OCI-LY7 (cell line): ENCODE results near the gene CHPT1. TPM values are rescaled to one million over a fixed set of nuclear protein-coding genes. Genes with fewer than 3 reads are reported as not detected.
A peak's percentile ranks its signal among the peaks of the same experiment; 100 is the strongest.

Source experiments
- BruUV-seq: library from RNA; stranded (reverse); fragments of 400-500 nt; replicated peaks from 2 replicates; lab custom pipeline; 2021; lab: Mats Ljungman, UMichigan
- CTCF ChIA-PET: fragments of 300-600 bp; sonication (Branson Sonifier 250); formaldehyde crosslinking; loops from one replicate; lab custom pipeline; 2022; ENCODE audit warnings: antibody characterized with exemption; ENCODE audit not compliant: unreplicated experiment; lab: Charles Lee
- POLR2A ChIA-PET: fragments of 300-600 bp; sonication (Branson Sonifier 250); formaldehyde crosslinking; loops from one replicate; lab custom pipeline; 2022; ENCODE audit warnings: antibody characterized with exemption; lab: Charles Lee
- DNase-seq: peaks from one replicate; pipeline ENCODE4 v3.0.0-alpha.2; 2015; ENCODE audit warnings: low spot score
- H2AFZ ChIP-seq: fragments of 200-600 bp; sonication (generic), shearing (Covaris generic); 2 replicates; pipeline ENCODE4 v1.6.1; 2014; ENCODE audit warnings: mild to moderate bottlenecking, antibody characterized with exemption, low read length, moderate library complexity
- H3K27ac ChIP-seq: fragments of 200-600 bp; sonication (generic); 2 replicates; pipeline ENCODE4 v1.5.1; 2014; ENCODE audit warnings: mixed run types, low read depth, mild to moderate bottlenecking, moderate library complexity, low read length, inconsistent platforms; ENCODE audit not compliant: poor library complexity, severe bottlenecking
- H3K36me3 ChIP-seq: fragments of 200-600 bp; sonication (generic); 2 replicates; pipeline ENCODE4 v1.6.1; 2014; ENCODE audit warnings: mild to moderate bottlenecking, antibody characterized with exemption, low read length, moderate library complexity, mixed read lengths; ENCODE audit not compliant: insufficient read depth
- H3K4me1 ChIP-seq: fragments of 200-600 bp; sonication (generic); 2 replicates; pipeline ENCODE4 v1.5.1; 2014; ENCODE audit warnings: mild to moderate bottlenecking, low read length; ENCODE audit not compliant: insufficient read depth, poor library complexity, severe bottlenecking
- H3K4me2 ChIP-seq: fragments of 200-600 bp; sonication (generic); 2 replicates; pipeline ENCODE4 v1.6.1; 2014; ENCODE audit warnings: mild to moderate bottlenecking, low read length
- H3K4me3 ChIP-seq: fragments of 200-600 bp; sonication (generic); 2 replicates; pipeline ENCODE4 v1.5.1; 2014; ENCODE audit warnings: mild to moderate bottlenecking, low read depth, low read length; ENCODE audit not compliant: poor library complexity, severe bottlenecking
- H3K79me2 ChIP-seq: fragments of 200-600 bp; sonication (generic); 2 replicates; pipeline ENCODE4 v1.6.1; 2016; ENCODE audit warnings: low read depth, mild to moderate bottlenecking, low read length, moderate library complexity, mixed read lengths; ENCODE audit not compliant: insufficient read depth
- H3K9me2 ChIP-seq: fragments of 200-600 bp; sonication (generic); 2 replicates; pipeline ENCODE4 v1.6.1; 2016; ENCODE audit warnings: mild to moderate bottlenecking, low read length, mixed read lengths; ENCODE audit not compliant: insufficient read depth
- H3K9me3 ChIP-seq: fragments of 200-600 bp; sonication (generic); 2 replicates; pipeline ENCODE4 v1.6.1; 2014; ENCODE audit warnings: mild to moderate bottlenecking, mixed run types, low read length, mixed read lengths
- H4K20me1 ChIP-seq: fragments of 200-600 bp; sonication (generic); 2 replicates; pipeline ENCODE4 v1.6.1; 2014; ENCODE audit warnings: mild to moderate bottlenecking, antibody characterized with exemption, low read length, moderate library complexity, mixed read lengths; ENCODE audit not compliant: insufficient read depth
- EZH2phosphoT487 ChIP-seq: fragments of 200-600 bp; sonication (generic); IDR thresholded peaks from 2 replicates; pipeline ENCODE4 v1.6.1; 2018; ENCODE audit warnings: low read depth, borderline replicate concordance, mild to moderate bottlenecking, mixed run types, antibody characterized with exemption, low read length, moderate library complexity, mixed read lengths
- intact Hi-C: fragments of 100-400 bp; cut with micrococcal nuclease; formaldehyde crosslinking; loops from one replicate; pipeline ENCODE4 v1.10.0; 2022; ENCODE audit not compliant: unreplicated experiment
- total RNA-seq, 2 experiments: library from RNA; depleted of rRNA in 1 of 2; stranded (reverse); fragments of >200 nt in 1 of 2; shearing (Covaris generic) in 1 of 2; gene quantifications; 2 replicates each; pipeline ENCODE4 v1.2.3, GENCODE V29; 2014 to 2022
- TF ChIP-seq, protein P1 (sequence below): fragments of 200-600 bp; sonication (generic); conservative IDR thresholded peaks from 2 replicates; pipeline ENCODE4 v1.5.1; 2014; ENCODE audit warnings: mild to moderate bottlenecking, antibody characterized with exemption, low read length, moderate library complexity, mixed read lengths

CHPT1 gene
- total RNA-seq, 2 experiments from 2014 or later, result 44.3 to 56.6 TPM

GRCh38 chr12:101743724-101744472, 46.5 kb downstream of the CHPT1 start:
- DNase-seq, result peak; percentile 93
- Histone ChIP-seq H3K79me2 (no peaks in the 10 kb centered on the region), H2AFZ (peak overlapping the region; percentile 13; the same call in 1 of the 2 replicates), H3K27ac (peak overlapping the region; percentile 95), H3K36me3 (peaks cover 58% of the 10 kb centered on the region), H3K9me2 (no peaks in the 10 kb centered on the region), H3K9me3 (no peaks in the 10 kb centered on the region), H3K4me1 (peaks cover 66% of the 10 kb centered on the region), H4K20me1 (no peaks in the 10 kb centered on the region), H3K4me2 (peak overlapping the region; percentile 67), H3K4me3 (peak overlapping the region; percentile 47)
- intact Hi-C loops, result loop anchor here (1.0 to 10.0 kb wide), 7 partner anchors 28 to 252 kb away; no protein-coding TSS in a partner anchor
- ChIA-PET CTCF (interaction anchor here (0.6 to 1.5 kb wide), 5 partner anchors 14 to 84 kb away, joined by 3 to 11 read pairs (median 3); no protein-coding TSS in a partner anchor), POLR2A (interaction anchor here (0.5 to 2.6 kb wide), 15 partner anchors 9 to 337 kb away, joined by 3 to 13 read pairs (median 4); no protein-coding TSS in a partner anchor)
- TSS peak; percentile 71 for BruUV-seq
- TF ChIP-seq, protein P1, sequence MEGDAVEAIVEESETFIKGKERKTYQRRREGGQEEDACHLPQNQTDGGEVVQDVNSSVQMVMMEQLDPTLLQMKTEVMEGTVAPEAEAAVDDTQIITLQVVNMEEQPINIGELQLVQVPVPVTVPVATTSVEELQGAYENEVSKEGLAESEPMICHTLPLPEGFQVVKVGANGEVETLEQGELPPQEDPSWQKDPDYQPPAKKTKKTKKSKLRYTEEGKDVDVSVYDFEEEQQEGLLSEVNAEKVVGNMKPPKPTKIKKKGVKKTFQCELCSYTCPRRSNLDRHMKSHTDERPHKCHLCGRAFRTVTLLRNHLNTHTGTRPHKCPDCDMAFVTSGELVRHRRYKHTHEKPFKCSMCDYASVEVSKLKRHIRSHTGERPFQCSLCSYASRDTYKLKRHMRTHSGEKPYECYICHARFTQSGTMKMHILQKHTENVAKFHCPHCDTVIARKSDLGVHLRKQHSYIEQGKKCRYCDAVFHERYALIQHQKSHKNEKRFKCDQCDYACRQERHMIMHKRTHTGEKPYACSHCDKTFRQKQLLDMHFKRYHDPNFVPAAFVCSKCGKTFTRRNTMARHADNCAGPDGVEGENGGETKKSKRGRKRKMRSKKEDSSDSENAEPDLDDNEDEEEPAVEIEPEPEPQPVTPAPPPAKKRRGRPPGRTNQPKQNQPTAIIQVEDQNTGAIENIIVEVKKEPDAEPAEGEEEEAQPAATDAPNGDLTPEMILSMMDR, result peak; percentile 79
- TF ChIP-seq EZH2phosphoT487, result no peak

GRCh38 chr12:101745481-101745880, 48.0 kb downstream of the CHPT1 start:
- POLR2A ChIA-PET, result interaction anchor here (1.0 to 2.6 kb wide), 9 partner anchors 11 to 339 kb away, joined by 3 to 13 read pairs (median 7); partner anchors contain the start of gene ARL1
- BruUV-seq, result no TSS peak
- no peak overlapping the region; the same call in 1 of the 2 replicates for H2AFZ ChIP-seq
- no peaks in the 10 kb centered on the region for H4K20me1 ChIP-seq
- H3K36me3 ChIP-seq, result peaks cover 69% of the 10 kb centered on the region
- intact Hi-C loops, result loop anchor here (10.0 kb wide), 1 partner anchor 189 kb away; no protein-coding TSS in a partner anchor
- peak overlapping the region; percentile 67 for H3K4me2 ChIP-seq
- peaks cover 68% of the 10 kb centered on the region for H3K4me1 ChIP-seq
- H3K4me3 ChIP-seq, result no peak overlapping the region
- H3K79me2 ChIP-seq, result no peaks in the 10 kb centered on the region
- no peaks in the 10 kb centered on the region for H3K9me2 ChIP-seq
- TF ChIP-seq, protein P1, result no peak
- no peak for TF ChIP-seq EZH2phosphoT487
- H3K27ac ChIP-seq, result peak overlapping the region; percentile 95
- CTCF ChIA-PET, result interaction anchor here (1.7 kb wide), 1 partner anchor 27 kb away, joined by 6 read pairs; no protein-coding TSS in a partner anchor
- DNase-seq, result no peak
- no peaks in the 10 kb centered on the region for H3K9me3 ChIP-seq
